H1 (cell line): ENCODE data around the gene DISC1. TPM values are rescaled to one million over a fixed set of nuclear protein-coding genes. Genes with fewer than 3 reads are reported as not detected.

Source experiments
- CTCF ChIA-PET: fragments of 300-600 bp; sonication (Branson Sonifier 250); formaldehyde crosslinking; loops from one replicate; lab custom pipeline; 2021; ENCODE audit not compliant: partially characterized antibody; lab: Charles Lee
- POLR2A ChIA-PET: fragments of 300-600 bp; sonication (Branson Sonifier 250); formaldehyde crosslinking; loops from one replicate; lab custom pipeline; 2021; ENCODE audit warnings: inconsistent platforms; ENCODE audit not compliant: partially characterized antibody; lab: Charles Lee
- DNase-seq, 2 experiments: peaks; one replicate each; pipeline versions ENCODE4 v3.0.0 to v3.0.0-alpha.2; 2010 to 2022; ENCODE audit warnings: low spot score in 2 of 2, low read depth in 1 of 2, mixed read lengths in 1 of 2
- FAIRE-seq: peaks from 2 replicates; lab custom pipeline; 2011; peaks lifted over from hg19 to GRCh38; lab: Jason Lieb, UNC
- H2AFZ ChIP-seq: 2 replicates; pipeline ENCODE4 v1.8.1; 2012; ENCODE audit warnings: low read length, inconsistent platforms
- H2AK5ac ChIP-seq: 2 replicates; pipeline ENCODE4 v1.6.1; 2013; ENCODE audit warnings: low read depth, low read length
- H2BK120ac ChIP-seq: replicated peaks from 2 replicates; pipeline ENCODE3; 2013; ENCODE audit warnings: low read depth, low read length, inconsistent platforms
- H2BK12ac ChIP-seq: 2 replicates; pipeline ENCODE4 v1.6.1; 2013; ENCODE audit warnings: low read depth, low read length
- H2BK15ac ChIP-seq: 2 replicates; pipeline ENCODE4 v1.6.1; 2013; ENCODE audit warnings: low read length
- H2BK20ac ChIP-seq: 2 replicates; pipeline ENCODE4 v1.6.1; 2013; ENCODE audit warnings: low read length
- H2BK5ac ChIP-seq: 2 replicates; pipeline ENCODE4 v1.6.1; 2013; ENCODE audit warnings: low read depth, low read length
- H3K14ac ChIP-seq: 2 replicates; pipeline ENCODE4 v1.6.1; 2013; ENCODE audit warnings: inconsistent platforms; ENCODE audit not compliant: insufficient read length
- H3K18ac ChIP-seq: 2 replicates; pipeline ENCODE4 v1.6.1; 2013; ENCODE audit warnings: low read length; ENCODE audit errors: extremely low read depth
- H3K23ac ChIP-seq: 2 replicates; pipeline ENCODE4 v1.6.1; 2013; ENCODE audit warnings: inconsistent platforms; ENCODE audit not compliant: insufficient read length
- H3K23me2 ChIP-seq: 2 replicates; pipeline ENCODE4 v1.6.1; 2013; ENCODE audit warnings: low read depth, low read length
- H3K27ac ChIP-seq: 2 replicates; pipeline ENCODE4 v1.6.1; 2011; ENCODE audit warnings: low read depth, low read length, inconsistent platforms
- H3K27me3 ChIP-seq, 4 experiments: replicated peaks in 1 of 4; 1 replicate in 1 of 4; 2 replicates in 3 of 4; pipeline versions ENCODE4 v1.6.1 to v1.8.1; 2011 to 2013; ENCODE audit warnings: low read length in 3 of 4, mild to moderate bottlenecking in 3 of 4, inconsistent platforms in 2 of 4, mixed read lengths in 2 of 4, moderate library complexity in 1 of 4; ENCODE audit not compliant: control insufficient read depth in 3 of 4, insufficient read depth in 3 of 4; ENCODE audit errors: extremely low read depth in 1 of 4
- H3K36me3 ChIP-seq, 4 experiments: 2 replicates each; pipeline versions ENCODE4 v1.6.1 to v1.8.1; 2011 to 2013; ENCODE audit warnings: mild to moderate bottlenecking in 4 of 4, low read length in 3 of 4, moderate library complexity in 2 of 4, control low read depth in 1 of 4, inconsistent platforms in 1 of 4; ENCODE audit not compliant: insufficient read depth in 4 of 4, control insufficient read depth in 2 of 4
- H3K4ac ChIP-seq: replicated peaks from 2 replicates; pipeline ENCODE3; 2013; ENCODE audit warnings: low read length, low read depth, mixed read lengths, inconsistent platforms; ENCODE audit not compliant: insufficient read length
- H3K4me1 ChIP-seq, 4 experiments: replicated peaks in 1 of 4; 1 replicate in 1 of 4; 2 replicates in 3 of 4; pipeline versions ENCODE4 v1.6.1 to v1.8.1; 2011 to 2013; ENCODE audit warnings: low read length in 3 of 4, inconsistent platforms in 2 of 4, mixed read lengths in 1 of 4; ENCODE audit not compliant: insufficient read depth in 4 of 4, control insufficient read depth in 3 of 4
- H3K4me2 ChIP-seq, 2 experiments: 2 replicates each; pipeline versions ENCODE4 v1.6.1 to v1.8.1; 2011 to 2013; ENCODE audit warnings: low read depth in 2 of 2, low read length in 2 of 2, control low read depth in 1 of 2, inconsistent platforms in 1 of 2, mild to moderate bottlenecking in 1 of 2; ENCODE audit not compliant: insufficient read depth in 1 of 2
- H3K4me3 ChIP-seq, 4 experiments: fragments of 200-600, 300-600 bp in 1 of 4; sonication (generic), shearing (Covaris generic), sonication (Bioruptor Twin) in 1 of 4; 2 replicates each; pipeline versions ENCODE4 v1.5.1 to v1.8.1; 2011 to 2016; ENCODE audit warnings: low read length in 4 of 4, low read depth in 3 of 4, control low read depth in 2 of 4, inconsistent platforms in 2 of 4, mild to moderate bottlenecking in 2 of 4, mixed read lengths in 1 of 4, moderate library complexity in 1 of 4; ENCODE audit not compliant: insufficient read depth in 2 of 4; ENCODE audit errors: extremely low read depth in 1 of 4
- H3K56ac ChIP-seq: replicated peaks from 2 replicates; pipeline ENCODE3; 2013; ENCODE audit warnings: low read depth, mild to moderate bottlenecking, mixed read lengths, low read length, inconsistent platforms; ENCODE audit not compliant: insufficient read length
- H3K79me1 ChIP-seq: 2 replicates; pipeline ENCODE4 v1.6.1; 2013; ENCODE audit warnings: low read depth, low read length, control low read depth
- H3K79me2 ChIP-seq, 2 experiments: 2 replicates each; pipeline versions ENCODE4 v1.6.1 to v1.8.1; 2012 to 2013; ENCODE audit warnings: low read length in 2 of 2, mild to moderate bottlenecking in 2 of 2, inconsistent platforms in 1 of 2; ENCODE audit not compliant: insufficient read depth in 2 of 2, control insufficient read depth in 1 of 2
- H3K9ac ChIP-seq, 4 experiments: replicated peaks in 1 of 4; 1 replicate in 1 of 4; 2 replicates in 3 of 4; pipeline versions ENCODE4 v1.6.1 to v1.8.1; 2011 to 2013; ENCODE audit warnings: low read depth in 3 of 4, low read length in 3 of 4, control low read depth in 2 of 4, mild to moderate bottlenecking in 2 of 4, moderate library complexity in 2 of 4, inconsistent platforms in 1 of 4; ENCODE audit errors: extremely low read depth in 1 of 4
- H3K9me3 ChIP-seq, 2 experiments: 2 replicates each; pipeline versions ENCODE4 v1.6.1 to v1.8.1; 2012 to 2013; ENCODE audit warnings: mild to moderate bottlenecking in 2 of 2, moderate library complexity in 2 of 2, control low read depth in 1 of 2, inconsistent platforms in 1 of 2, low read depth in 1 of 2, low read length in 1 of 2, mixed read lengths in 1 of 2; ENCODE audit not compliant: insufficient read depth in 2 of 2
- H4K20me1 ChIP-seq, 2 experiments: replicated peaks in 1 of 2; 2 replicates each; pipeline versions ENCODE3 to v1.8.1; 2011 to 2013; ENCODE audit warnings: inconsistent platforms in 2 of 2, low read length in 2 of 2, mild to moderate bottlenecking in 1 of 2; ENCODE audit not compliant: insufficient read depth in 2 of 2, control insufficient read depth in 1 of 2
- H4K5ac ChIP-seq: 2 replicates; pipeline ENCODE4 v1.6.1; 2013; ENCODE audit warnings: low read length, low read depth, mixed read lengths, inconsistent platforms; ENCODE audit not compliant: insufficient read length
- H4K8ac ChIP-seq: 2 replicates; pipeline ENCODE4 v1.8.0; 2013; ENCODE audit warnings: mild to moderate bottlenecking, moderate library complexity, low read length, inconsistent platforms; ENCODE audit not compliant: insufficient read depth; ENCODE audit errors: extremely low read depth
- H4K91ac ChIP-seq: replicated peaks from 2 replicates; pipeline ENCODE3; 2013; ENCODE audit warnings: low read length, mixed read lengths, inconsistent platforms; ENCODE audit not compliant: insufficient read length
- ATF3 ChIP-seq: IDR thresholded peaks from 2 replicates; pipeline ENCODE4 v1.6.1; 2011; ENCODE audit warnings: low read depth, mild to moderate bottlenecking, low read length; ENCODE audit not compliant: insufficient read depth
- CHD2 ChIP-seq: IDR thresholded peaks from 2 replicates; pipeline ENCODE4 v1.6.1; 2012; ENCODE audit warnings: low read length, improper control_type of control experiment
- CTBP2 ChIP-seq: IDR thresholded peaks from 2 replicates; pipeline ENCODE4 v1.7.0; 2011; ENCODE audit warnings: borderline replicate concordance, mild to moderate bottlenecking, moderate library complexity, mixed read lengths, low read length; ENCODE audit not compliant: insufficient read depth, insufficient read length
- KDM5A ChIP-seq: fragments of 200-600 bp; IDR thresholded peaks from 2 replicates; pipeline ENCODE4 v1.7.1; 2012; ENCODE audit warnings: mild to moderate bottlenecking, low read length, inconsistent platforms, mixed read lengths
- POLR2A ChIP-seq, 2 experiments: IDR thresholded peaks; 1 replicate in 1 of 2; 2 replicates in 1 of 2; pipeline ENCODE4 v1.6.1; 2011; ENCODE audit warnings: low read depth in 2 of 2, low read length in 2 of 2, mild to moderate bottlenecking in 2 of 2; ENCODE audit errors: control extremely low read depth in 1 of 2
- SUZ12 ChIP-seq: fragments of 200-600 bp; sonication (generic); IDR thresholded peaks from 2 replicates; pipeline ENCODE4 v1.6.1; 2012; ENCODE audit warnings: mild to moderate bottlenecking, inconsistent platforms, low read length, moderate library complexity, mixed read lengths
- USF2 ChIP-seq: IDR thresholded peaks from 2 replicates; pipeline ENCODE4 v1.6.1; 2011; ENCODE audit warnings: low read length, improper control_type of control experiment
- ZNF274 ChIP-seq: IDR thresholded peaks from 2 replicates; pipeline ENCODE4 v1.7.0; 2012; ENCODE audit warnings: low read length, borderline replicate concordance; ENCODE audit errors: extremely low read depth
- WGBS, 2 experiments: shearing (Covaris generic) in 1 of 2; methylation state at CpG; one replicate each; pipeline versions ENCODE4 v1.1.6 to v1.1.7; 2013 to 2015; ENCODE audit warnings: low lambda C conversion rate in 2 of 2, mixed read lengths in 2 of 2, inconsistent platforms in 1 of 2, low coverage in 1 of 2, missing lambda C conversion rate in 1 of 2; ENCODE audit not compliant: insufficient replicate concordance in 2 of 2, insufficient coverage in 1 of 2, insufficient read length in 1 of 2; ENCODE audit errors: extremely low coverage in 1 of 2, missing lambda C conversion rate in 1 of 2; 5-methylcytosine and 5-hydroxymethylcytosine counted together
- polyA plus RNA-seq, 7 experiments: library from polyadenylated mRNA; depleted of rRNA in 3 of 7; stranded (reverse) in 5 of 7; unstranded in 2 of 7; fragments of >200 nt in 5 of 7; fragments of 200-250 nt in 2 of 7; gene quantifications; 1 replicate in 5 of 7; 2 replicates in 1 of 7; 4 replicates in 1 of 7; pipeline versions ENCODE4 v1.2.1 to v1.2.3, GENCODE V29; 2011 to 2013; ENCODE audit warnings: missing spikeins in 2 of 7, mixed read lengths in 2 of 7
- total RNA-seq: library from RNA; stranded (reverse); fragmentation: NEBNext Ultra II Directional; extraction: Animal tissue kit (Norgen Biotek cat#: 25700); gene quantifications from 2 replicates; pipeline ENCODE4 v1.2.1, GENCODE V29; 2021
- TF ChIP-seq, protein P1 (sequence below): IDR thresholded peaks from 2 replicates; pipeline ENCODE4 v1.6.1; 2012; ENCODE audit warnings: inconsistent platforms
- TF ChIP-seq, protein P2 (sequence below): IDR thresholded peaks from 2 replicates; pipeline ENCODE4 v1.6.1; 2012; ENCODE audit warnings: low read length, inconsistent platforms

The DISC1 gene
- total and polyA plus RNA-seq, 2 of the 8 experiments (the other 6 are each of a cell fraction or from before 2014, with no cell fraction given) = 1.1 to 3.5 TPM

GRCh38 chr1:231776757-231777062 is 150.1 kb downstream of the DISC1 start:
- 90% methylated on average over 5 of the region's 5 CpGs; no CpG with 5 or more reads in 1 of the 2 experiments for WGBS, 2 experiments
- FAIRE-seq = no peak
- TF ChIP-seq KDM5A (no peak), POLR2A (IDR thresholded peaks at IDR 0.05; ENCODE audit: control extremely low read depth in 1 of 2, low read depth in 2 of 2, low read length in 2 of 2) (no peak), USF2 (no peak), ATF3 (no peak), ZNF274 (no peak), CHD2 (no peak), CTBP2 (no peak), SUZ12 (no peak)
- TF ChIP-seq, protein P1, sequence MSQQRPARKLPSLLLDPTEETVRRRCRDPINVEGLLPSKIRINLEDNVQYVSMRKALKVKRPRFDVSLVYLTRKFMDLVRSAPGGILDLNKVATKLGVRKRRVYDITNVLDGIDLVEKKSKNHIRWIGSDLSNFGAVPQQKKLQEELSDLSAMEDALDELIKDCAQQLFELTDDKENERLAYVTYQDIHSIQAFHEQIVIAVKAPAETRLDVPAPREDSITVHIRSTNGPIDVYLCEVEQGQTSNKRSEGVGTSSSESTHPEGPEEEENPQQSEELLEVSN = no peak
- TF ChIP-seq, protein P2, sequence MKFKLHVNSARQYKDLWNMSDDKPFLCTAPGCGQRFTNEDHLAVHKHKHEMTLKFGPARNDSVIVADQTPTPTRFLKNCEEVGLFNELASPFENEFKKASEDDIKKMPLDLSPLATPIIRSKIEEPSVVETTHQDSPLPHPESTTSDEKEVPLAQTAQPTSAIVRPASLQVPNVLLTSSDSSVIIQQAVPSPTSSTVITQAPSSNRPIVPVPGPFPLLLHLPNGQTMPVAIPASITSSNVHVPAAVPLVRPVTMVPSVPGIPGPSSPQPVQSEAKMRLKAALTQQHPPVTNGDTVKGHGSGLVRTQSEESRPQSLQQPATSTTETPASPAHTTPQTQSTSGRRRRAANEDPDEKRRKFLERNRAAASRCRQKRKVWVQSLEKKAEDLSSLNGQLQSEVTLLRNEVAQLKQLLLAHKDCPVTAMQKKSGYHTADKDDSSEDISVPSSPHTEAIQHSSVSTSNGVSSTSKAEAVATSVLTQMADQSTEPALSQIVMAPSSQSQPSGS = no peak

More at GRCh38 chr1:231776757-231777062, 150.1 kb downstream of the DISC1 start:
- ChIA-PET CTCF (interaction anchor here (0.7 to 3.0 kb wide), 5 partner anchors 8 to 43 kb away, joined by 3 to 16 read pairs (median 6); no protein-coding TSS in a partner anchor), POLR2A (no interaction called here)
- H2AK5ac ChIP-seq = no peak overlapping the region
- H2BK5ac ChIP-seq = no peak overlapping the region
- H3K56ac ChIP-seq = no peak overlapping the region
- H3K27me3 ChIP-seq = no peaks in the 10 kb centered on the region; a peak in 1 of 7 replicates
- H3K27ac ChIP-seq = no peak overlapping the region
- no peak overlapping the region for H3K23ac ChIP-seq
- no peak overlapping the region for H4K5ac ChIP-seq
- H3K14ac ChIP-seq = no peak overlapping the region
- H2BK15ac ChIP-seq = no peak overlapping the region
- H3K4me3 ChIP-seq = no peak overlapping the region
- H3K4me2 ChIP-seq = no peak overlapping the region
- no peak overlapping the region for H2BK12ac ChIP-seq
- no peak overlapping the region for H4K91ac ChIP-seq
- no peak overlapping the region for H2BK120ac ChIP-seq
- no peak for DNase-seq
- no peaks in the 10 kb centered on the region for H3K9me3 ChIP-seq
- no peak overlapping the region for H4K8ac ChIP-seq
- no peaks in the 10 kb centered on the region for H3K23me2 ChIP-seq
- H3K79me2 ChIP-seq = no peaks in the 10 kb centered on the region
- H3K4me1 ChIP-seq = peaks cover 0 to 1% (median 0%) of the 10 kb centered on the region in 4 experiments; a peak in 1 of 7 replicates
- H3K9ac ChIP-seq = no peak overlapping the region
- H2BK20ac ChIP-seq = no peak overlapping the region
- no peak overlapping the region for H3K18ac ChIP-seq
- no peak overlapping the region for H3K4ac ChIP-seq
- no peaks in the 10 kb centered on the region for H3K36me3 ChIP-seq
- no peaks in the 10 kb centered on the region for H4K20me1 ChIP-seq
- H3K79me1 ChIP-seq = no peaks in the 10 kb centered on the region
- H2AFZ ChIP-seq = no peak overlapping the region
